Ovary (tissue), 9 donors: Measurements from ENCODE around the gene TLE2. TPM values are rescaled to one million over a fixed set of nuclear protein-coding genes. Genes with fewer than 3 reads are reported as not detected.

Experiments used
- DNase-seq, 5 donors: peaks; one replicate each; pipeline ENCODE4 v3.0.0-alpha.2; 2019 to 2020
- H3K27ac ChIP-seq, 2 donors: fragments of 200-600 bp; one replicate each; pipeline versions ENCODE4 v1.5.1 to v1.8.0; 2019 to 2022
- H3K27me3 ChIP-seq: fragments of 200-600 bp; one replicate; pipeline ENCODE4 v1.8.0; 2022
- H3K36me3 ChIP-seq: fragments of 200-600 bp; sonication (generic); one replicate; pipeline ENCODE4 v1.5.1; 2019
- H3K4me1 ChIP-seq: one replicate; pipeline ENCODE4 v1.8.1; 2013; ENCODE audit warnings: mild to moderate bottlenecking, moderate library complexity; ENCODE audit not compliant: insufficient read depth
- H3K4me3 ChIP-seq: fragments of 200-600 bp; sonication (generic); one replicate; pipeline ENCODE4 v1.5.1; 2017
- H3K9me3 ChIP-seq, 2 donors: fragments of 200-600 bp in 1 of 2; sonication (generic) in 1 of 2; one replicate each; pipeline versions ENCODE4 v1.5.1 to v1.8.1; 2013 to 2019; ENCODE audit warnings: mild to moderate bottlenecking in 1 of 2, moderate library complexity in 1 of 2
- EP300 ChIP-seq: sonication (generic); formaldehyde crosslinking; IDR thresholded peaks from one replicate; pipeline ENCODE4 v1.6.1; 2017; ENCODE audit warnings: antibody characterized with exemption
- POLR2A ChIP-seq: fragments of 450-650 bp; IDR thresholded peaks from one replicate; pipeline ENCODE4 v1.6.1; 2017; ENCODE audit warnings: antibody characterized with exemption, mild to moderate bottlenecking, moderate library complexity
- WGBS, 3 donors: extraction: QIAGEN DNeasy Blood & Tissue Kit in 1 of 3; methylation state at CpG; one replicate each; pipeline versions ENCODE4 v1.1.5 to v1.1.7; 2013 to 2017; 5-methylcytosine and 5-hydroxymethylcytosine counted together
- intact Hi-C, 4 donors: fragments of 100-400 bp; cut with DNase I; formaldehyde crosslinking; loops; one replicate each; pipeline versions ENCODE4 v1.11.0 to v1.15.1; 2022 to 2023
- polyA plus RNA-seq, 2 donors: library from polyadenylated mRNA; stranded (reverse); fragments of 200-250 nt in 1 of 2; fragments of 350-450 nt in 1 of 2; fragmentation: Illumina TruSeq in 1 of 2; extraction: RNeasy Lipid Tissue Mini Kit (QIAGEN cat#74804) in 1 of 2; gene quantifications; one replicate each; pipeline ENCODE4 v1.2.3, GENCODE V29; 2013 to 2014
- total RNA-seq, 7 donors: library from RNA; depleted of rRNA in 2 of 7; stranded (reverse); fragments of >200 nt in 2 of 7; fragmentation: NEBNext Ultra II Directional in 3 of 7; extraction: Animal tissue kit (Norgen Biotek cat#: 25700) in 3 of 7; gene quantifications; one replicate each; pipeline versions ENCODE4 v1.1.0 to v1.2.4, GENCODE V29; 2016 to 2023
- TF ChIP-seq, protein P1 (sequence below), 3 donors: fragments of 450-650 bp in 2 of 3; fragments of 200-600 bp in 1 of 3; IDR thresholded peaks; one replicate each; pipeline versions ENCODE4 v1.5.1 to v1.8.0; 2016 to 2022; ENCODE audit warnings: antibody characterized with exemption in 3 of 3, mild to moderate bottlenecking in 1 of 3
- donor health status: DM: no; HTN: no; CAD: no; lungs with moderate emphysema.
- donor health status: DM: no; HTN: no; CAD: no.
- donor health status: Bipolar disorder and iron deficiency.
- donor health status: DM: yes; HTN: yes; CAD: no.
- donor health status: DM: no; HTN: no; CAD: no.
- donor health status: DM: yes; HTN: yes; CAD: no.

Gene TLE2
- total and polyA plus RNA-seq, 9 donors: 15.1 to 43.9 (median 35.0) TPM

DNA sequence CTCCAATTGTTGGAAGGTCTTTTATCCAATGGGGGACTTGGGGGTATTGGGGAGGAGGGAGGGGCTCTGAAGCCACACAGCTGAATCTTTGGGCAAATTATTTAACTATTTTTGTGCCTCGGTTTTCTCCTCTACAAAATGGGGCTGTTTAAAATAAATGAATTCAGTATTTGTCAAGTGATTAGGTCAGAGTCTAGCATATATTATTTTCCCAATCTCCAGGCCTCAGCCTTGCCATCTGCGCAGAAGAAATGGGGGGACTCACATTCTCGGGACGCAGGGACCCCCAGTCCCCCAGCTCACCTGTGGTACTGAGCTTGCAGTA is 31.7 kb upstream of the TLE2 start:
- Histone ChIP-seq H3K4me1 (peaks cover 9% of the 10 kb centered on the region), H3K9me3 (no peaks in the 10 kb centered on the region), H3K27ac (peak overlapping the region; percentile 96), H3K4me3 (peak overlapping the region; percentile 75), H3K36me3 (no peaks in the 10 kb centered on the region), H3K27me3 (no peaks in the 10 kb centered on the region)
- no peak for TF ChIP-seq POLR2A
- TF ChIP-seq, protein P1, sequence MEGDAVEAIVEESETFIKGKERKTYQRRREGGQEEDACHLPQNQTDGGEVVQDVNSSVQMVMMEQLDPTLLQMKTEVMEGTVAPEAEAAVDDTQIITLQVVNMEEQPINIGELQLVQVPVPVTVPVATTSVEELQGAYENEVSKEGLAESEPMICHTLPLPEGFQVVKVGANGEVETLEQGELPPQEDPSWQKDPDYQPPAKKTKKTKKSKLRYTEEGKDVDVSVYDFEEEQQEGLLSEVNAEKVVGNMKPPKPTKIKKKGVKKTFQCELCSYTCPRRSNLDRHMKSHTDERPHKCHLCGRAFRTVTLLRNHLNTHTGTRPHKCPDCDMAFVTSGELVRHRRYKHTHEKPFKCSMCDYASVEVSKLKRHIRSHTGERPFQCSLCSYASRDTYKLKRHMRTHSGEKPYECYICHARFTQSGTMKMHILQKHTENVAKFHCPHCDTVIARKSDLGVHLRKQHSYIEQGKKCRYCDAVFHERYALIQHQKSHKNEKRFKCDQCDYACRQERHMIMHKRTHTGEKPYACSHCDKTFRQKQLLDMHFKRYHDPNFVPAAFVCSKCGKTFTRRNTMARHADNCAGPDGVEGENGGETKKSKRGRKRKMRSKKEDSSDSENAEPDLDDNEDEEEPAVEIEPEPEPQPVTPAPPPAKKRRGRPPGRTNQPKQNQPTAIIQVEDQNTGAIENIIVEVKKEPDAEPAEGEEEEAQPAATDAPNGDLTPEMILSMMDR (IDR thresholded peaks at IDR 0.05): no peak
- 14 to 19% (median 16%) methylated on average over 4 of the region's 4 CpGs for WGBS, 3 donors
- intact Hi-C loops: no loop called here
- no peak for DNase-seq

DNA sequence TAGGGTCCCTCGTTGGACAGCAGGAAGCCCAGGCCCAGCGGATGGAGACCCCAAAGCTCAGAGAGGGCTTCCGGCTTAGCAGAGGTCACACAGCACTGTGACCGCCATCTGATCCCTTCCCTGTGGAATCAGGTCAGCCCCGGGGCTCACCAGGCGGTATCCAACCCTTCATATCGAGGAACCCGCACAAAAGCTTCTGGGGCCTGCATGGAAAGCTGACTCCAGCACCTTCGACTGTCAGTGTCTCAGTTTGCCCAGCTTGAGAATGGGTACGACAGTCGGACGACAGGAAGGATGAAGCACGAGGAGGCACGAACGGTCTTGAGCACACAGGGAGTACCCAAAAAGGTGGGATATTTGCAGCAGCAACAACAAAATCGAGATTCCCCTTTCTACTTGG is 30.6 kb upstream of the TLE2 start:
- peak overlapping the region in 1 of 2 donors; percentile 96 for H3K27ac ChIP-seq
- H3K36me3 ChIP-seq: no peaks in the 10 kb centered on the region
- 80 to 85% (median 81%) methylated on average over 16 of the region's 16 CpGs for WGBS, 3 donors
- intact Hi-C loops: no loop called here
- no peak for DNase-seq
- peaks cover 9% of the 10 kb centered on the region for H3K4me1 ChIP-seq
- TF ChIP-seq POLR2A: no peak
- TF ChIP-seq, protein P1 (IDR thresholded peaks at IDR 0.05): no peak
- TF ChIP-seq EP300: no peak
- no peaks in the 10 kb centered on the region for H3K9me3 ChIP-seq
- no peaks in the 10 kb centered on the region for H3K27me3 ChIP-seq
- no peak overlapping the region for H3K4me3 ChIP-seq

DNA sequence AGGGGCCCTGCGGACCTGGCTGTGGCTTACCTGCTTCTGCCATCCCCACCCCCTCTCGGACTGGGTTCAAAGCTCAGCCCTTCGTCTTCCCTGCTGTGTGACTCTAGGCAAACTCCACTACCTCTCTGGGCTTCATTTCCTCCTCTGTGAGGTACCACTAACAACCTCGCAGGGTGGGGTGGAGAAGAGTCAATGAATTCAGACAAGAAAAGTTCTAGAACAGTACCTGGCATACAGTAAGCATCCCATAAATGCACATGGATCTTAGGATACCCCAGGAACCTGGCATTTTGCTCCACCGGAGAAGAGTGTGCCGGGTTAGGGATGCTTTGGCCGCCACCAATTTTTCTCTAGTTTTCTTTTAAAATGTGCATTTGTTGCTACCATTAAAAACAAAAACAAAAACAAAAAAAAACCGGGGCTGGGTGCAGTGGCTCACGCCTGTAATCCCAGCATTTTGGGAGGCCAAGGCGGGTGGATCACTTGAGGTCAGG is 29.8 kb upstream of the TLE2 start:
- peaks cover 9% of the 10 kb centered on the region for H3K4me1 ChIP-seq
- H3K27ac ChIP-seq: peak overlapping the region; percentile 86 to 88
- no peak overlapping the region for H3K4me3 ChIP-seq
- H3K36me3 ChIP-seq: no peaks in the 10 kb centered on the region
- TF ChIP-seq POLR2A (no peak), EP300 (no peak)
- TF ChIP-seq, protein P1 (IDR thresholded peaks at IDR 0.05): no peak
- intact Hi-C loops: no loop called here
- H3K9me3 ChIP-seq: no peaks in the 10 kb centered on the region
- WGBS, 3 donors: 80 to 87% (median 84%) methylated on average over 10 of the region's 10 CpGs
- DNase-seq: no peak
- H3K27me3 ChIP-seq: no peaks in the 10 kb centered on the region

GRCh38 chr19:3058009-3058820 is 29.1 kb upstream of the TLE2 start:
- Histone ChIP-seq H3K36me3 (no peaks in the 10 kb centered on the region), H3K4me1 (peaks cover 10% of the 10 kb centered on the region), H3K9me3 (no peaks in the 10 kb centered on the region), H3K4me3 (no peak overlapping the region), H3K27me3 (no peaks in the 10 kb centered on the region), H3K27ac (peak overlapping the region; percentile 86 to 88)
- WGBS, 3 donors: 65 to 76% (median 70%) methylated on average over 20 of the region's 20 CpGs
- no peak for DNase-seq
- TF ChIP-seq EP300: no peak
- TF ChIP-seq, protein P1 (IDR thresholded peaks at IDR 0.05): no peak
- no peak for TF ChIP-seq POLR2A
- intact Hi-C loops: no loop called here
